Measurements from ENCODE around the gene TICRR. TPM values are rescaled to one million over a fixed set of nuclear protein-coding genes. Genes with fewer than 3 reads are reported as not detected.

TICRR gene
- total and polyA plus RNA-seq, 2 of the 8 experiments (the other 6 are each of a cell fraction or from before 2014, with no cell fraction given), result 13.1 to 34.8 TPM

GRCh38 chr15:89647191-89647851, 72.1 kb downstream of the TICRR start:
- H3K27me3 ChIP-seq (replicated peaks in 1 of 4; ENCODE audit: control insufficient read depth in 3 of 4, extremely low read depth in 1 of 4, insufficient read depth in 3 of 4, low read length in 3 of 4), result no peaks in the 10 kb centered on the region
- POLR2A ChIA-PET (ENCODE audit: partially characterized antibody), result interaction anchor here (1.1 to 1.3 kb wide), 3 partner anchors 9 to 24 kb away, joined by 3 to 4 read pairs (median 4); no protein-coding TSS in a partner anchor
- H2BK5ac ChIP-seq (ENCODE audit: low read depth, low read length), result no peak overlapping the region
- 61% methylated on average over 25 of the region's 25 CpGs; no CpG with 5 or more reads in 1 of the 2 experiments for WGBS, 2 experiments (ENCODE audit: extremely low coverage in 1 of 2, insufficient coverage in 1 of 2, insufficient read length in 1 of 2, insufficient replicate concordance in 2 of 2, low coverage in 1 of 2, low lambda C conversion rate in 2 of 2, missing lambda C conversion rate in 1 of 2)
- H4K5ac ChIP-seq (ENCODE audit: insufficient read length, low read depth, low read length), result no peak overlapping the region
- no peak overlapping the region for H3K9ac ChIP-seq (replicated peaks in 1 of 4; ENCODE audit: extremely low read depth in 1 of 4, low read depth in 3 of 4, low read length in 3 of 4)
- no peaks in the 10 kb centered on the region for H3K4me1 ChIP-seq (replicated peaks in 1 of 4; ENCODE audit: control insufficient read depth in 3 of 4, insufficient read depth in 4 of 4, low read length in 3 of 4)
- peak overlapping the region; percentile 10 to 62 for H3K4me2 ChIP-seq (ENCODE audit: insufficient read depth in 1 of 2, low read depth in 2 of 2, low read length in 2 of 2)
- no peaks in the 10 kb centered on the region for H3K23me2 ChIP-seq (ENCODE audit: low read depth, low read length)
- H2BK120ac ChIP-seq (replicated peaks; ENCODE audit: low read depth, low read length), result no peak overlapping the region
- H2BK15ac ChIP-seq (ENCODE audit: low read length), result no peak overlapping the region
- peaks cover 0 to 20% (median 9%) of the 10 kb centered on the region in 4 experiments; a peak in 5 of 8 replicates for H3K36me3 ChIP-seq (ENCODE audit: control insufficient read depth in 2 of 4, insufficient read depth in 4 of 4, low read length in 3 of 4)
- H4K91ac ChIP-seq (replicated peaks; ENCODE audit: insufficient read length, low read length), result no peak overlapping the region
- no peak overlapping the region for H2BK20ac ChIP-seq (ENCODE audit: low read length)
- H3K79me1 ChIP-seq (ENCODE audit: low read depth, low read length), result no peaks in the 10 kb centered on the region
- CTCF ChIA-PET (ENCODE audit: partially characterized antibody), result interaction anchor here (0.6 to 5.1 kb wide), 20 partner anchors 11 to 271 kb away, joined by 3 to 43 read pairs (median 5); no protein-coding TSS in a partner anchor
- FAIRE-seq (no peak), DNase-seq (ENCODE audit: low read depth in 1 of 2, low spot score in 2 of 2) (peak; percentile 39 to 99)
- no peak overlapping the region for H3K56ac ChIP-seq (replicated peaks; ENCODE audit: insufficient read length, low read depth, low read length)
- no peak overlapping the region; the same call in 1 of the 2 replicates for H2AFZ ChIP-seq (ENCODE audit: low read length)
- H3K9me3 ChIP-seq (ENCODE audit: insufficient read depth in 2 of 2, low read depth in 1 of 2, low read length in 1 of 2), result no peaks in the 10 kb centered on the region
- H3K18ac ChIP-seq (ENCODE audit: extremely low read depth, low read length), result no peak overlapping the region
- H3K27ac ChIP-seq (ENCODE audit: low read depth, low read length), result no peak overlapping the region
- H2BK12ac ChIP-seq (ENCODE audit: low read depth, low read length), result no peak overlapping the region
- H4K20me1 ChIP-seq (replicated peaks in 1 of 2; ENCODE audit: control insufficient read depth in 1 of 2, insufficient read depth in 2 of 2, low read length in 2 of 2), result peaks cover 0 to 7% of the 10 kb centered on the region in 2 experiments
- peak overlapping the region in 1 of 4 experiments; percentile 17; a peak in 1 of 8 replicates for H3K4me3 ChIP-seq (ENCODE audit: extremely low read depth in 1 of 4, insufficient read depth in 2 of 4, low read depth in 3 of 4, low read length in 4 of 4)
- no peak overlapping the region for H4K8ac ChIP-seq (ENCODE audit: extremely low read depth, insufficient read depth, low read length)
- no peaks in the 10 kb centered on the region for H3K79me2 ChIP-seq (ENCODE audit: control insufficient read depth in 1 of 2, insufficient read depth in 2 of 2, low read length in 2 of 2)
- H3K14ac ChIP-seq (ENCODE audit: insufficient read length), result no peak overlapping the region
- no peak overlapping the region for H2AK5ac ChIP-seq (ENCODE audit: low read depth, low read length)
- no peak overlapping the region for H3K23ac ChIP-seq (ENCODE audit: insufficient read length)
- no peak overlapping the region for H3K4ac ChIP-seq (replicated peaks; ENCODE audit: insufficient read length, low read depth, low read length)
- TF ChIP-seq GABPA (IDR thresholded peaks at IDR 0.05; ENCODE audit: borderline replicate concordance, insufficient read depth, low read length), result peak; percentile 44; the same call in 1 of the 2 replicates
- peak; percentile 75 for TF ChIP-seq CREB1 (IDR thresholded peaks at IDR 0.05)
- TF ChIP-seq FOSL1 (IDR thresholded peaks at IDR 0.05; ENCODE audit: insufficient read depth, low read depth, low read length), result no peak
- TF ChIP-seq SUZ12 (IDR thresholded peaks at IDR 0.05; ENCODE audit: low read length), result no peak
- TF ChIP-seq CHD1 (IDR thresholded peaks at IDR 0.05; ENCODE audit: low read depth, low read length), result no peak
- TF ChIP-seq HDAC6 (IDR thresholded peaks at IDR 0.05; ENCODE audit: low read depth, low read length), result no peak
- TF ChIP-seq RAD21 (IDR thresholded peaks at IDR 0.05 in 1 of 2, conservative IDR thresholded peaks at IDR 0.05 in 1 of 2; ENCODE audit: low read depth in 2 of 2, low read length in 2 of 2), result peak; percentile 58 to 64
- no peak for TF ChIP-seq CHD2 (IDR thresholded peaks at IDR 0.05; ENCODE audit: low read length)
- TF ChIP-seq SP2 (IDR thresholded peaks at IDR 0.05; ENCODE audit: low read length), result no peak
- TF ChIP-seq POLR2AphosphoS5 (IDR thresholded peaks at IDR 0.05; ENCODE audit: low read depth, low read length), result 0 out of 2 replicates have a peak, but pooled peaks have one; percentile 18
- peak; percentile 28; the same call in 1 of the 2 replicates for TF ChIP-seq MAX (IDR thresholded peaks at IDR 0.05)
- TF ChIP-seq CEBPB (IDR thresholded peaks at IDR 0.05; ENCODE audit: low read depth, low read length), result no peak
